GM23248 (cell line): ENCODE results near the gene SNTB2. TPM values are rescaled to one million over a fixed set of nuclear protein-coding genes. Genes with fewer than 3 reads are reported as not detected.

Experiments
- DNase-seq: peaks from one replicate; pipeline ENCODE4 v3.0.0-alpha.2; 2015
- H2AFZ ChIP-seq: fragments of 200-600 bp; sonication (generic); 2 replicates; pipeline ENCODE4 v1.6.1; 2016; ENCODE audit warnings: antibody characterized with exemption
- H3F3A ChIP-seq: fragments of 200-600 bp; sonication (generic); 2 replicates; pipeline ENCODE4 v1.6.1; 2016; ENCODE audit warnings: mild to moderate bottlenecking, antibody characterized with exemption, mixed run types; ENCODE audit not compliant: insufficient read depth
- H3K27ac ChIP-seq: fragments of 200-600 bp; sonication (generic); 2 replicates; pipeline ENCODE4 v1.5.1; 2016; ENCODE audit warnings: mild to moderate bottlenecking
- H3K27me3 ChIP-seq: fragments of 200-600 bp; sonication (generic); replicated peaks from 2 replicates; pipeline ENCODE4 v1.6.1; 2016; ENCODE audit warnings: mild to moderate bottlenecking; ENCODE audit not compliant: insufficient read depth
- H3K36me3 ChIP-seq: fragments of 200-600 bp; sonication (generic); 2 replicates; pipeline ENCODE4 v1.6.1; 2016; ENCODE audit warnings: low read depth, mild to moderate bottlenecking
- H3K4me1 ChIP-seq: fragments of 200-600 bp; sonication (generic); 2 replicates; pipeline ENCODE4 v1.6.1; 2016; ENCODE audit warnings: mild to moderate bottlenecking; ENCODE audit not compliant: insufficient read depth
- H3K4me2 ChIP-seq: fragments of 200-600 bp; sonication (generic); one replicate; pipeline ENCODE4 v1.6.1; 2016; ENCODE audit warnings: mild to moderate bottlenecking; ENCODE audit not compliant: unreplicated experiment
- H3K4me3 ChIP-seq: fragments of 200-600 bp; sonication (generic); 2 replicates; pipeline ENCODE4 v1.5.1; 2016; ENCODE audit warnings: mild to moderate bottlenecking
- H3K79me2 ChIP-seq: fragments of 200-600 bp; sonication (generic); 2 replicates; pipeline ENCODE4 v1.6.1; 2016; ENCODE audit warnings: mild to moderate bottlenecking; ENCODE audit not compliant: insufficient read depth
- H3K9ac ChIP-seq: fragments of 200-600 bp; sonication (generic); 2 replicates; pipeline ENCODE4 v1.6.1; 2016; ENCODE audit warnings: mild to moderate bottlenecking
- H3K9me2 ChIP-seq: fragments of 200-600 bp; sonication (generic); 2 replicates; pipeline ENCODE4 v1.6.1; 2016; ENCODE audit warnings: mixed run types, mild to moderate bottlenecking, moderate library complexity; ENCODE audit not compliant: insufficient read depth
- H3K9me3 ChIP-seq: fragments of 200-600 bp; sonication (generic); one replicate; pipeline ENCODE4 v1.6.1; 2017; ENCODE audit warnings: low read depth
- H4K20me1 ChIP-seq: fragments of 200-600 bp; sonication (generic); 2 replicates; pipeline ENCODE4 v1.6.0; 2016; ENCODE audit not compliant: insufficient read depth
- EZH2 ChIP-seq: fragments of 200-600 bp; sonication (generic); IDR thresholded peaks from 2 replicates; pipeline ENCODE4 v1.6.1; 2018; ENCODE audit warnings: antibody characterized with exemption, mild to moderate bottlenecking; ENCODE audit not compliant: insufficient read depth, poor library complexity, severe bottlenecking
- EZH2phosphoT487 ChIP-seq: fragments of 200-600 bp; sonication (generic); IDR thresholded peaks from 2 replicates; pipeline ENCODE4 v1.6.1; 2018; ENCODE audit warnings: antibody characterized with exemption, moderate library complexity, mild to moderate bottlenecking, low read depth; ENCODE audit not compliant: insufficient read depth
- WGBS, 2 experiments: methylation state at CpG; one replicate each; pipeline ENCODE4 v1.1.6; 2015 to 2017; ENCODE audit warnings: low lambda C conversion rate in 2 of 2, low coverage in 1 of 2; ENCODE audit errors: missing lambda C conversion rate in 2 of 2; 5-methylcytosine and 5-hydroxymethylcytosine counted together
- in situ Hi-C: fragments of 300-500 bp; cut with MboI; formaldehyde crosslinking; loops from 2 replicates; pipeline ENCODE4 v1.15.0; 2020
- polyA plus RNA-seq: library from polyadenylated mRNA; unstranded; fragments of >200 nt; fragmentation: Nextera tagmentation; extraction: Ambion mirVana; gene quantifications from 2 replicates; pipeline ENCODE4 v1.2.1, GENCODE V29; 2016
- total RNA-seq: library from RNA; depleted of rRNA; stranded (reverse); fragments of >200 nt; shearing (Covaris generic); gene quantifications from 2 replicates; pipeline ENCODE4 v1.2.3, GENCODE V29; 2014

Gene SNTB2
- total and polyA plus RNA-seq, 2 experiments from 2014 or later, result 6.0 to 30.4 TPM

DNA sequence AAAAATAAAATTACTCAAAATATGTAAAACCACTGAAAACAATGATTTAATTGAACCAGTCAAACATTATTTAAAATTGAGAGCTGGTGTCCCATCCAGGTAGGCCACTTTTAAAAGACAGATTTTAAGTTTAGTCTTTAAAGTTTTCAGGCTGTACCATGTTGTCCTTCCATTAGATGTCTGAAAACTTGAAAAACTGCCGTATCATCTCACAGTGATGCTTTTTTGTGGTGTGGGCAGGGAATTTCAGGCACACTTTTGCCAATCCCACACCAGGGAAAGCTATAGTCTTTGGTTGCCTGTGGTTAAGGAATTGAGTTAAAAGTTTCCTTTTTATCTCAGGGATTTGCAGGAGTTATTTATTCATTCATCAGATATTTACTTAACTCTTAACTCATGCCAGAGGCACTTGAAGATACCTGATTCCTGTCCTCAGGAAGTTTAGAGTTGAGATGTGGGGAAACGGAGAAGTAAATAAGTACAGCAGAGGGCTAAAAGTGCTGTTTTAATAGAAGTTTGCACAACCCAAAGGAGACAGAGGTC is 3.2 kb downstream of the SNTB2 start:
- H3F3A ChIP-seq, result peaks cover 17% of the 10 kb centered on the region; the same call in 1 of the 2 replicates
- H4K20me1 ChIP-seq, result no peaks in the 10 kb centered on the region
- no peaks in the 10 kb centered on the region for H3K9me3 ChIP-seq
- H3K27ac ChIP-seq, result no peak overlapping the region
- H3K36me3 ChIP-seq, result no peaks in the 10 kb centered on the region
- TF ChIP-seq EZH2phosphoT487, result no peak
- TF ChIP-seq EZH2, result no peak
- no peaks in the 10 kb centered on the region for H3K27me3 ChIP-seq
- peak overlapping the region; percentile 81 for H3K4me3 ChIP-seq
- 70 to 87% methylated on average over 2 of the region's 2 CpGs for WGBS, 2 experiments
- no peak for DNase-seq
- in situ Hi-C loops, result no loop called here
- H2AFZ ChIP-seq, result no peak overlapping the region
- peaks cover 46% of the 10 kb centered on the region for H3K4me1 ChIP-seq
- H3K9ac ChIP-seq, result no peak overlapping the region
- H3K9me2 ChIP-seq, result no peaks in the 10 kb centered on the region
- peak overlapping the region; percentile 96 for H3K4me2 ChIP-seq
- peaks cover 75% of the 10 kb centered on the region for H3K79me2 ChIP-seq

DNA sequence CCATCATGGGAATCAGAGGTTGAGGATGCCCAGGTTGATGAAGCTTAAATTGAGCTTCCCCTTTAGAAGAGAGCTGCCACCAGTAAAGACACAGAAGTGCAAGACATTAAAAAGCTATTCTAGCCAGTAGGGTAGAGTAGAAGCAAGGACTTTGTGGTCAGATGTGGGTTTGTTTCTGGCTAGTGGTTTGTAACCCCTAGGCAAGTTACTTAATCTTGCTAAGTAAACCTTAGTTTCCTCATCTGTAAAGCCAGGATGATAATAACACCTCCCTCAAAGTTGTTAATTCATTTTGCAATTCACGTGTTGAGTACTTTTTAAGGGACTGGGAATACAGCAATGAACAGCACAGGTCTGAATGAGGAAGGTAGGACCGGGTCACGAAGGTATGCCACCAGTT is 3.6 kb downstream of the SNTB2 start:
- Histone ChIP-seq H4K20me1 (no peaks in the 10 kb centered on the region), H3K4me2 (no peak overlapping the region)
- in situ Hi-C loops, result no loop called here

GRCh38 chr16:69191136-69191535 is 4.2 kb downstream of the SNTB2 start:
- WGBS, 2 experiments, result 73 to 80% methylated on average over 2 of the region's 2 CpGs
- no peak for DNase-seq
- Histone ChIP-seq H3K9me2 (no peaks in the 10 kb centered on the region), H2AFZ (no peak overlapping the region), H3K4me1 (peaks cover 51% of the 10 kb centered on the region), H3K9ac (no peak overlapping the region), H3K4me2 (no peak overlapping the region), H3K4me3 (no peak overlapping the region), H4K20me1 (no peaks in the 10 kb centered on the region), H3K36me3 (no peaks in the 10 kb centered on the region), H3F3A (peaks cover 17% of the 10 kb centered on the region; the same call in 1 of the 2 replicates), H3K79me2 (peaks cover 85% of the 10 kb centered on the region), H3K27me3 (no peaks in the 10 kb centered on the region), H3K27ac (no peak overlapping the region), H3K9me3 (no peaks in the 10 kb centered on the region)
- in situ Hi-C loops, result no loop called here
- TF ChIP-seq EZH2, result no peak

More for the DNA sequence above, 3.6 kb downstream of the SNTB2 start:
- 0 out of 2 replicates have a peak overlapping the region, but pooled peaks have one; percentile 81 for H3K4me3 ChIP-seq
- peaks cover 17% of the 10 kb centered on the region; the same call in 1 of the 2 replicates for H3F3A ChIP-seq
- peaks cover 51% of the 10 kb centered on the region for H3K4me1 ChIP-seq
- TF ChIP-seq EZH2 (no peak), EZH2phosphoT487 (no peak)
- H2AFZ ChIP-seq, result no peak overlapping the region
- no peaks in the 10 kb centered on the region for H3K27me3 ChIP-seq
- no peaks in the 10 kb centered on the region for H3K9me3 ChIP-seq
- no peak for DNase-seq
- 95 to 96% methylated on average over 3 of the region's 3 CpGs for WGBS, 2 experiments
- H3K9me2 ChIP-seq, result no peaks in the 10 kb centered on the region
- H3K36me3 ChIP-seq, result no peaks in the 10 kb centered on the region
- no peak overlapping the region for H3K9ac ChIP-seq
- no peak overlapping the region for H3K27ac ChIP-seq
- H3K79me2 ChIP-seq, result peaks cover 80% of the 10 kb centered on the region

GRCh38 chr16:69193855-69194254 is 6.9 kb downstream of the SNTB2 start:
- Histone ChIP-seq H3K9ac (no peak overlapping the region), H3K4me3 (no peak overlapping the region), H2AFZ (no peak overlapping the region), H3F3A (peaks cover 16% of the 10 kb centered on the region), H3K9me3 (no peaks in the 10 kb centered on the region), H3K36me3 (no peaks in the 10 kb centered on the region), H4K20me1 (no peaks in the 10 kb centered on the region), H3K9me2 (no peaks in the 10 kb centered on the region), H3K4me1 (peaks cover 52% of the 10 kb centered on the region), H3K27me3 (no peaks in the 10 kb centered on the region), H3K27ac (no peak overlapping the region), H3K4me2 (peak overlapping the region; percentile 12), H3K79me2 (peaks cover 100% of the 10 kb centered on the region)
- in situ Hi-C loops, result no loop called here
- TF ChIP-seq EZH2phosphoT487, result no peak
- TF ChIP-seq EZH2, result no peak
- DNase-seq, result no peak

GRCh38 chr16:69194488-69194887 is 7.5 kb downstream of the SNTB2 start:
- no peak for TF ChIP-seq EZH2
- TF ChIP-seq EZH2phosphoT487, result no peak
- Histone ChIP-seq H3F3A (peaks cover 19% of the 10 kb centered on the region), H3K36me3 (no peaks in the 10 kb centered on the region), H3K9ac (no peak overlapping the region), H3K79me2 (peaks cover 99% of the 10 kb centered on the region), H3K27ac (no peak overlapping the region), H3K9me3 (no peaks in the 10 kb centered on the region), H3K4me2 (peak overlapping the region; percentile 8), H2AFZ (no peak overlapping the region), H3K4me1 (peaks cover 50% of the 10 kb centered on the region), H4K20me1 (no peaks in the 10 kb centered on the region), H3K27me3 (no peaks in the 10 kb centered on the region), H3K4me3 (no peak overlapping the region), H3K9me2 (no peaks in the 10 kb centered on the region)
- in situ Hi-C loops, result no loop called here
- DNase-seq, result peak; percentile 41
